Heart left ventricle (tissue), 16 donors: Measurements from ENCODE around the gene CLDN18. TPM values are rescaled to one million over a fixed set of nuclear protein-coding genes. Genes with fewer than 3 reads are reported as not detected.

Source experiments
- ATAC-seq, 4 donors: fragments of 200-7000 bp; cut with Tn5 transposase; one replicate each; pipeline ENCODE4 v1.9.1; 2020 to 2022; ENCODE audit warnings: moderate library complexity in 4 of 4, mild to moderate bottlenecking in 3 of 4, moderate number of reproducible peaks in 1 of 4
- DNase-seq, 5 donors: peaks; one replicate each; pipeline ENCODE4 v3.0.0-alpha.2; 2020
- H3K27ac ChIP-seq, 12 donors: fragments of 200-600 bp; sonication (generic) in 4 of 12; one replicate each; pipeline versions ENCODE4 v1.5.0 to v1.8.0; 2016 to 2022; ENCODE audit warnings: mild to moderate bottlenecking in 2 of 12
- H3K27me3 ChIP-seq, 9 donors: fragments of 200-600 bp; sonication (generic) in 2 of 9; one replicate each; pipeline versions ENCODE4 v1.5.1 to v1.8.0; 2016 to 2022; ENCODE audit warnings: mild to moderate bottlenecking in 3 of 9
- H3K36me3 ChIP-seq, 9 donors: fragments of 200-600 bp; sonication (generic) in 2 of 9; one replicate each; pipeline versions ENCODE4 v1.5.0 to v1.8.0; 2018 to 2022; ENCODE audit warnings: mild to moderate bottlenecking in 2 of 9
- H3K4me1 ChIP-seq, 12 donors: fragments of 200-600 bp; sonication (generic) in 4 of 12; one replicate each; pipeline versions ENCODE4 v1.5.0 to v1.8.0; 2016 to 2022; ENCODE audit warnings: mild to moderate bottlenecking in 3 of 12
- H3K4me3 ChIP-seq, 12 donors: fragments of 200-600 bp; sonication (generic) in 4 of 12; one replicate each; pipeline versions ENCODE4 v1.5.0 to v1.8.0; 2017 to 2022; ENCODE audit warnings: mild to moderate bottlenecking in 9 of 12, moderate library complexity in 4 of 12
- H3K9me3 ChIP-seq, 12 donors: fragments of 200-600 bp; sonication (generic) in 4 of 12; one replicate each; pipeline versions ENCODE4 v1.5.0 to v1.8.0; 2016 to 2022; ENCODE audit warnings: mild to moderate bottlenecking in 1 of 12
- POLR2A ChIP-seq, 2 donors: fragments of 450-650 bp; IDR thresholded peaks; one replicate each; pipeline ENCODE4 v1.6.1; 2017; ENCODE audit warnings: antibody characterized with exemption in 2 of 2, mild to moderate bottlenecking in 2 of 2, moderate library complexity in 2 of 2
- WGBS, 4 donors: extraction: QIAGEN DNeasy Blood & Tissue Kit in 2 of 4; methylation state at CpG; one replicate each; pipeline versions ENCODE4 v1.1.5 to v1.1.7; 2013 to 2018; 5-methylcytosine and 5-hydroxymethylcytosine counted together
- intact Hi-C, 10 donors: fragments of 100-400 bp; cut with DNase I; formaldehyde crosslinking; loops; one replicate each; pipeline versions ENCODE4 v1.11.1 to v1.14.2; 2022
- polyA plus RNA-seq, 2 donors: library from polyadenylated mRNA; stranded (reverse); fragments of 200-250 nt; gene quantifications; one replicate each; pipeline ENCODE4 v1.2.3, GENCODE V29; 2013
- total RNA-seq, 9 donors: library from RNA; depleted of rRNA in 2 of 9; stranded (reverse); fragments of >200 nt in 2 of 9; fragmentation: NEBNext Ultra II Directional in 3 of 9; extraction: Animal tissue kit (Norgen Biotek cat#: 25700) in 3 of 9; gene quantifications; one replicate each; pipeline versions ENCODE4 v1.1.0 to v1.2.4, GENCODE V29; 2016 to 2023
- TF ChIP-seq, protein P1 (sequence below), 12 donors: fragments of 200-600 bp; sonication (generic) in 4 of 12; IDR thresholded peaks; one replicate each; pipeline versions ENCODE4 v1.5.0 to v1.8.0; 2018 to 2022; ENCODE audit warnings: antibody characterized with exemption in 12 of 12, mild to moderate bottlenecking in 5 of 12
- donor health status: ischemic (EF 13 %, LVEDD 7.1; RV severe dilation, severe dysfunction).
- donor health status: healthy with polysubstance abuse.
- donor health status: DM: no; HTN: yes; CAD: no.
- donor health status: DM: no; HTN: no; CAD: no.
- donor health status: ischemic (EF 25% LVEDD 6.9; RV normal size, moderate dysfunction).
- donor health status: ischemic (EF 25% LVEDD 5.7; RV mildly dilated, moderate dysfunction).
- donor health status: healthy.
- donor health status: DM: yes; HTN: yes; CAD: no.
- donor health status: ischemic (EF 35%, LVEDD 5.7; RV mildly dilated, moderate dysfunction).
- donor health status: nonischemic (EF 11% LVEDD 7.7; RV severe dilation, severe dysfunction).
- donor health status: DM: yes; HTN: yes; CAD: no.
- donor health status: PGD.
- donor health status: ischemic (EF 29% LVEDD 5.4; RV normal size, mild dysfunction).
- donor health status: nonischemic (EF 23%, LVEDD 6.1; RV moderate dilation, normal function).

Gene CLDN18
- total and polyA plus RNA-seq, 11 donors = 0.01 TPM; not detected in 10

DNA sequence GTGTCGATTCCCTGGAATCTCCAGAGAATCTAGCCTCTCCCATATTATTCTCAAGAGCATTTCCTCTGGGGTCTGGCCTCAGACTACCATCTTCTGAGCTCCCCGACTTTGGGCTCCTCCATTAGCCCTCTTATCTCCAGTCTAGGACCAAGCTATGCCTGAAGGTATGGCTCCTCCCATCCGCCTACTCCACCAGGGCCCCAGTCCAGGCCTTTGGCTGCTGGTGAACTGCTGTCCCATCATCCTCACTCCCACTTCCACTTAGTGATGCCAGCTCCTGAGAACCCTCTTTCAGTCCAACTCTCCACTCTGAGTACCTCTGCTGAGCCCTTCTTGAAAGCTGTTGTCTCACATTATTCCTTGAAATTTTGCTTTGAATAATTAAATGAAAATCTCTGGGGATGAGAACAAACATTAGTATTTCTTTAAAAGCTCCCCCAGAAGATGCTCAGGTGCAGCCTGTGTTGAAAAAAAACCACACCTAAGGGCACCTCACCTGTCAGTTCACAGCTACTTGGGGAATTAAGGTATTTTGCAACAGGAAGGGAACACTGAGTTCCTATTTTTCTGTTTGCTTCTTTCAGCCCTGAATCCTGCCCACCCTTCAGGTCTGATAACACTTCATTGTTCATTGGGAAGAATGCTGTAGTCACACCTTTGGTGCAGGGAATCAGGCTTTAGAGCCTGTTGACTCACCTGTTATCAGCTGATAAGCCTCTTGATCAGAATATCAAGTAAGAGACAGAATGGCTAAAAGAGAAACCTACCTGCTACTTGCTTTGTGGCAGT is 9.5 kb downstream of the CLDN18 start:
- no peak overlapping the region for H3K4me3 ChIP-seq
- no peak overlapping the region for H3K27ac ChIP-seq
- no peaks in the 10 kb centered on the region for H3K27me3 ChIP-seq
- no peak for DNase-seq
- H3K4me1 ChIP-seq = no peaks in the 10 kb centered on the region
- no peak for ATAC-seq
- no peak for TF ChIP-seq POLR2A (IDR thresholded peaks at IDR 0.05)
- TF ChIP-seq, protein P1, sequence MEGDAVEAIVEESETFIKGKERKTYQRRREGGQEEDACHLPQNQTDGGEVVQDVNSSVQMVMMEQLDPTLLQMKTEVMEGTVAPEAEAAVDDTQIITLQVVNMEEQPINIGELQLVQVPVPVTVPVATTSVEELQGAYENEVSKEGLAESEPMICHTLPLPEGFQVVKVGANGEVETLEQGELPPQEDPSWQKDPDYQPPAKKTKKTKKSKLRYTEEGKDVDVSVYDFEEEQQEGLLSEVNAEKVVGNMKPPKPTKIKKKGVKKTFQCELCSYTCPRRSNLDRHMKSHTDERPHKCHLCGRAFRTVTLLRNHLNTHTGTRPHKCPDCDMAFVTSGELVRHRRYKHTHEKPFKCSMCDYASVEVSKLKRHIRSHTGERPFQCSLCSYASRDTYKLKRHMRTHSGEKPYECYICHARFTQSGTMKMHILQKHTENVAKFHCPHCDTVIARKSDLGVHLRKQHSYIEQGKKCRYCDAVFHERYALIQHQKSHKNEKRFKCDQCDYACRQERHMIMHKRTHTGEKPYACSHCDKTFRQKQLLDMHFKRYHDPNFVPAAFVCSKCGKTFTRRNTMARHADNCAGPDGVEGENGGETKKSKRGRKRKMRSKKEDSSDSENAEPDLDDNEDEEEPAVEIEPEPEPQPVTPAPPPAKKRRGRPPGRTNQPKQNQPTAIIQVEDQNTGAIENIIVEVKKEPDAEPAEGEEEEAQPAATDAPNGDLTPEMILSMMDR (IDR thresholded peaks at IDR 0.05) = no peak
- peaks cover 0 to 4% (median 0%) of the 10 kb centered on the region in 9 donors for H3K36me3 ChIP-seq
- H3K9me3 ChIP-seq = peaks cover 0 to 3% (median 0%) of the 10 kb centered on the region in 12 donors
- intact Hi-C loops = no loop called here
- WGBS, 4 donors = 92 to 94% (median 93%) methylated on average over 3 of the region's 3 CpGs

DNA sequence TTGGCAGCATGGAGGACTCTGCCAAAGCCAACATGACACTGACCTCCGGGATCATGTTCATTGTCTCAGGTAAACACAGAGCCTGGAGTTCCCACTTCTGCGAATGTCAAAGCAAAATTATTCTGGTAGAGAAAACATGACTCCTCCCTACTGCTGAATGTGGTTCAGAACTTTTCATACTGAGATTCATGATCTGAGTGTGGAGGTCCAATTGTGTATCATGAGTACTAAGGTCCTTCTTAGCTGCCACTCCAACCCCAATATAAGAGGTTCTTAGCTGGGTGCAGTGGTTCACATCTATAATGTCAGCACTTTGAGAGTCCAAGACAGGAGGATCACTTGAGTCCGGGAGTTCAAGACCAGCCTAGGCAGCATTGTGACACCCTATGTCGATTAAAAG is 13.8 kb downstream of the CLDN18 start:
- Histone ChIP-seq H3K9me3 (peaks cover 0 to under 1% (median 0%) of the 10 kb centered on the region in 12 donors), H3K4me1 (no peaks in the 10 kb centered on the region), H3K36me3 (peaks cover 0 to 4% (median 0%) of the 10 kb centered on the region in 9 donors), H3K27ac (no peak overlapping the region), H3K4me3 (no peak overlapping the region), H3K27me3 (no peaks in the 10 kb centered on the region)
- TF ChIP-seq, protein P1 (IDR thresholded peaks at IDR 0.05) = no peak
- intact Hi-C loops = no loop called here
- DNase-seq (no peak), ATAC-seq (no peak)
- 92 to 97% (median 96%) methylated on average over 4 of the region's 4 CpGs for WGBS, 4 donors

DNA sequence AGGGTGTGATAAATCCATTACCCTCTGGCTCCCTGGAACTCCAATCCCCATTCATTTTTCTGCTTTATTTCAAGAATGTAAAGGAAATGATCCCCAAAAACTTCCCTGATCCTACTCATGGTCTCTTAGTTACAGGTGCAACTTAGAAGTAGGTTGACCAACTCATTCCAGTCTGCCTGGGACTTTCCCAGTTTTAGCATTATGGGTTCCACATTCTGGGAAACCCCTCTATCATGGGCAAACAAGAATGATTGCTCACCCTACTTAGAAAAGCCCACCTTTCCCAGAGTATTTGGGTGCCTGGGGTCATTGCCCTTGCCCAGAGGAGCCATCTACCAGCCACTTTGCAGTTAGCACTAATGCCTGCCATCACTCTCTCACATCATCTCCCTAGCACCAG is 15.6 kb downstream of the CLDN18 start:
- no peaks in the 10 kb centered on the region for H3K9me3 ChIP-seq
- no peak overlapping the region for H3K4me3 ChIP-seq
- no peaks in the 10 kb centered on the region for H3K27me3 ChIP-seq
- no peak for DNase-seq
- intact Hi-C loops = no loop called here
- no peaks in the 10 kb centered on the region for H3K4me1 ChIP-seq
- no peak for ATAC-seq
- no peak overlapping the region for H3K27ac ChIP-seq
- peaks cover 0 to 4% (median 0%) of the 10 kb centered on the region in 9 donors for H3K36me3 ChIP-seq
- no peak for TF ChIP-seq POLR2A (IDR thresholded peaks at IDR 0.05)
- TF ChIP-seq, protein P1 (IDR thresholded peaks at IDR 0.05) = no peak

DNA sequence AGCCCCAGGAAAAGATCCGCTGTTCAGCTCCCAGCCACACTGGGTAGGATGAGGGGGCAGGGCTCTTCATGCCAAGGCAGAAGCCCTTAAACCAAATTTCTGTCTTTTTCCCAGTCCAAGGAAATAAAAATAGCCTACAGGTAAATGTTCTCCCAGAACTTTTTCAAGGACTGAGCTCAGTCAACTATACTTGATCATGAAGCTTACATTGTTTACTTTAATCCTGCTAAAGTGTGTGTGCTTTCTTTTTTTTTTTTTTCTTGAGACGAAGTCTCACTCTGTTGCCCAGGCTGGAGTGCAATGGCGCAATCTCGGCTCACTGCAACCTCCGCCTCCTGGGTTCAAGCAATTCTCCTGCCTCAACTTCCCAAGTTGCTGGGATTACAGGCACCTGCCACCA is 17.9 kb downstream of the CLDN18 start:
- intact Hi-C loops = no loop called here
- Histone ChIP-seq H3K27me3 (no peaks in the 10 kb centered on the region), H3K27ac (no peak overlapping the region), H3K9me3 (no peaks in the 10 kb centered on the region), H3K4me3 (no peak overlapping the region), H3K36me3 (peaks cover 0 to 4% (median 0%) of the 10 kb centered on the region in 9 donors), H3K4me1 (no peaks in the 10 kb centered on the region)
- TF ChIP-seq, protein P1 (IDR thresholded peaks at IDR 0.05) = no peak
- TF ChIP-seq POLR2A (IDR thresholded peaks at IDR 0.05) = no peak
- ATAC-seq (no peak), DNase-seq (no peak)
- 92 to 98% (median 94%) methylated on average over 5 of the region's 5 CpGs for WGBS, 4 donors
